Osteocyte (in vitro differentiated cells): ENCODE measurements around the gene SH3RF3. TPM values are rescaled to one million over a fixed set of nuclear protein-coding genes. Genes with fewer than 3 reads are reported as not detected.

Experiments used
- DNase-seq: peaks from one replicate; pipeline ENCODE4 v3.0.0; 2021; ENCODE audit warnings: mixed read lengths; ENCODE audit not compliant: unreplicated experiment; ENCODE audit errors: extremely low spot score
- H3K27ac Mint-ChIP-seq: one replicate; pipeline ENCODE4 v1.8.0; 2021; ENCODE audit warnings: mild to moderate bottlenecking, mixed read lengths; ENCODE audit not compliant: unreplicated experiment
- H3K27me3 Mint-ChIP-seq: one replicate; pipeline ENCODE4 v1.8.0; 2021; ENCODE audit warnings: mixed read lengths; ENCODE audit not compliant: unreplicated experiment
- H3K36me3 Mint-ChIP-seq: one replicate; pipeline ENCODE4 v1.8.0; 2021; ENCODE audit warnings: mixed read lengths; ENCODE audit not compliant: unreplicated experiment
- H3K4me1 Mint-ChIP-seq: one replicate; pipeline ENCODE4 v1.8.0; 2021; ENCODE audit warnings: mixed read lengths; ENCODE audit not compliant: unreplicated experiment
- H3K4me3 Mint-ChIP-seq: one replicate; pipeline ENCODE4 v1.8.0; 2021; ENCODE audit warnings: mild to moderate bottlenecking, moderate library complexity, mixed read lengths; ENCODE audit not compliant: unreplicated experiment
- H3K9me3 Mint-ChIP-seq: one replicate; pipeline ENCODE4 v1.8.0; 2021; ENCODE audit warnings: mixed read lengths; ENCODE audit not compliant: unreplicated experiment
- total RNA-seq: library from RNA; stranded (reverse); gene quantifications from 2 replicates; pipeline ENCODE4 v1.2.1, GENCODE V29; 2021
- TF ChIP-seq, protein P1 (sequence below): fragments of 200-600 bp; sonication (generic); IDR thresholded peaks from 2 replicates; pipeline ENCODE4 v1.5.0; 2021; ENCODE audit warnings: antibody characterized with exemption, mild to moderate bottlenecking, moderate library complexity

The SH3RF3 gene
- total RNA-seq, 1 donor from 2014 or later: 79.4 TPM

DNA sequence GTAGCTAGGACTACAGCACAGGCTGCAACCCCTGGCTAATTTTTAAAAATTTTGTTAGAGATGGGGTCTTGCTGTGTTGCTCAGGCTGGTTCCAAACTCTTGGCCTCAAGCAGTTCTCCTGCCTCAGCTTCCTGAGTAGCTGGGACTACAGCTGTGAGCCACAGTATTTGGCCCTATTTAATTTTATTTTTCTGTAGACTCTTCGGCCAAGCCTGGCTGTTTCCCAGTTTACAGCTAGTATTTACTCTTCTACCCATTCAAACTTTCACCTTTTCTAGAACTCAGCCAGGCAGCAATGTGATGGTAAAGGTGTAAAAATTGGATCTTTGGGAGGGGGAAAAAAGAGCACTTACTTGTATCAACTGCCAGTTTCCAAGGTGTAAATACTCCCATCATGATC lies 35.3 kb downstream of the SH3RF3 start:
- TF ChIP-seq, protein P1, sequence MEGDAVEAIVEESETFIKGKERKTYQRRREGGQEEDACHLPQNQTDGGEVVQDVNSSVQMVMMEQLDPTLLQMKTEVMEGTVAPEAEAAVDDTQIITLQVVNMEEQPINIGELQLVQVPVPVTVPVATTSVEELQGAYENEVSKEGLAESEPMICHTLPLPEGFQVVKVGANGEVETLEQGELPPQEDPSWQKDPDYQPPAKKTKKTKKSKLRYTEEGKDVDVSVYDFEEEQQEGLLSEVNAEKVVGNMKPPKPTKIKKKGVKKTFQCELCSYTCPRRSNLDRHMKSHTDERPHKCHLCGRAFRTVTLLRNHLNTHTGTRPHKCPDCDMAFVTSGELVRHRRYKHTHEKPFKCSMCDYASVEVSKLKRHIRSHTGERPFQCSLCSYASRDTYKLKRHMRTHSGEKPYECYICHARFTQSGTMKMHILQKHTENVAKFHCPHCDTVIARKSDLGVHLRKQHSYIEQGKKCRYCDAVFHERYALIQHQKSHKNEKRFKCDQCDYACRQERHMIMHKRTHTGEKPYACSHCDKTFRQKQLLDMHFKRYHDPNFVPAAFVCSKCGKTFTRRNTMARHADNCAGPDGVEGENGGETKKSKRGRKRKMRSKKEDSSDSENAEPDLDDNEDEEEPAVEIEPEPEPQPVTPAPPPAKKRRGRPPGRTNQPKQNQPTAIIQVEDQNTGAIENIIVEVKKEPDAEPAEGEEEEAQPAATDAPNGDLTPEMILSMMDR: no peak
- H3K4me3 Mint-ChIP-seq: peak overlapping the region; percentile 33
- peaks cover 21% of the 10 kb centered on the region for H3K36me3 Mint-ChIP-seq
- H3K27me3 Mint-ChIP-seq: no peaks in the 10 kb centered on the region
- peak overlapping the region; percentile 89 for H3K27ac Mint-ChIP-seq
- no peaks in the 10 kb centered on the region for H3K9me3 Mint-ChIP-seq
- peaks cover 91% of the 10 kb centered on the region for H3K4me1 Mint-ChIP-seq
- DNase-seq: no peak

DNA sequence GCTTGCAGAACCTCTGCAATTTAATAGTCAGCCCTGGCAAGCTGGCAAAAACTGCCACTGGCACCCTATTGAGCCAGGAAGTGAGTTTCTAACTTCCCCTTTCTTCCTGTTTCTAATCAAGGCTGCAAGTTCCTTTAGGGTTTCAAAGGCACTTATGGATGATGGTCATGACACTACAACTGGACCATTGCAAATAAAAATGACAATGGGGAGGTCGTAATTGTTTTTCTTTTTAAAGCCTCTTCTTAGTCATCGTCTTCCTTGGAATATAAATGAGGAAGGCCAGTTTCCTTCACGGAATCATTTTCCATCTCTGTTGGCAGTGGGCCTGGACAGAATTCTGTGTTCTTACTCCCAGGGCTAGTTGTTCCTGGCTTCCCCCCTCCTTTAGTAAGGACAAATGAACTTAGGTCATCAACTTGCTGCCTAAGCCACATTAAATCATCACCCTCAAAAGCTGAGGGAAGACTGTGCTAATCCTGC lies 35.8 kb downstream of the SH3RF3 start:
- no peak for DNase-seq
- Mint-ChIP-seq H3K4me1 (peaks cover 90% of the 10 kb centered on the region), H3K27me3 (no peaks in the 10 kb centered on the region), H3K4me3 (peak overlapping the region; percentile 44), H3K36me3 (peaks cover 21% of the 10 kb centered on the region), H3K9me3 (no peaks in the 10 kb centered on the region), H3K27ac (peak overlapping the region; percentile 89)
- TF ChIP-seq, protein P1: no peak

DNA sequence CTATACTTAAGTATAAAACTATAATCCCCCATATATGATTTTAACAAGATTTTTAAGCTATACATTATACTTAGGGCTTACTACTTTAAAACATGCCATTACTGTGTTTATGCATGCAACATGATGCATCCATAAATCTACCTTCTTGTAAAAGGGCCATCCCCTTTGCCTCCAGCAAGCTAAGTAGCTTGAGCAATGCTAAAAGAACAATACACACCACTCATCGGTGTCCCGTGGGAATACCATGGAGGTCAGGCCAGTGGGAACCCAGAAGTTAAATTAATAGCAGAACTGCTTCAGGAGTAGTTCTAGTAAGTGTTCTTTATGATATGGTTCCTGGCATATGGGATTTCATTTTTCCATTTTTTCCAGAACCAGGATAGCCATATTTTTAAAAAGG lies 37.8 kb downstream of the SH3RF3 start:
- TF ChIP-seq, protein P1: no peak
- H3K9me3 Mint-ChIP-seq: no peaks in the 10 kb centered on the region
- no peaks in the 10 kb centered on the region for H3K27me3 Mint-ChIP-seq
- peak overlapping the region; percentile 89 for H3K27ac Mint-ChIP-seq
- peaks cover 90% of the 10 kb centered on the region for H3K4me1 Mint-ChIP-seq
- no peak for DNase-seq
- H3K36me3 Mint-ChIP-seq: peaks cover 10% of the 10 kb centered on the region
- peak overlapping the region; percentile 39 for H3K4me3 Mint-ChIP-seq

DNA sequence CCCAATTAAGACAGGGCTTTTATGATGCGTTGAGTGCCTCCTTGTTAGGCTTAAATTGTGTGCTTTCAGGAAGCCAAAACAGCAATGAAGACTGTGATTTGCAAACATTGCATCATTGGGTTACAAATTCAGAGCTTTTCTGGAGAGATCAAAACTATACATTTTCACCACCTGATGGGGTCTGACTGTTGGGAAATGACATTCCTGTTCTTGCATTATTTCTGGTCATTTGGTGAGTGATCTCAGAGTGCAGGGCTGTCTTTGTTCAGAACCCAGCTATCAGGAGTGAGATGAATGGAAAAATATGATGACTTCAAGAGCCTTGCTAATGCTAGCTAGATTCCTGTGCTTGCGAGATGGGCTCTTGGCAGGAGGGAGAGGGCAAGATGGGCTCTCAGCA lies 39.1 kb downstream of the SH3RF3 start:
- H3K36me3 Mint-ChIP-seq: peaks cover 10% of the 10 kb centered on the region
- no peak for DNase-seq
- H3K27me3 Mint-ChIP-seq: no peaks in the 10 kb centered on the region
- H3K27ac Mint-ChIP-seq: peak overlapping the region; percentile 78
- peaks cover 95% of the 10 kb centered on the region for H3K4me1 Mint-ChIP-seq
- no peak overlapping the region for H3K4me3 Mint-ChIP-seq
- no peaks in the 10 kb centered on the region for H3K9me3 Mint-ChIP-seq
- TF ChIP-seq, protein P1: no peak

DNA sequence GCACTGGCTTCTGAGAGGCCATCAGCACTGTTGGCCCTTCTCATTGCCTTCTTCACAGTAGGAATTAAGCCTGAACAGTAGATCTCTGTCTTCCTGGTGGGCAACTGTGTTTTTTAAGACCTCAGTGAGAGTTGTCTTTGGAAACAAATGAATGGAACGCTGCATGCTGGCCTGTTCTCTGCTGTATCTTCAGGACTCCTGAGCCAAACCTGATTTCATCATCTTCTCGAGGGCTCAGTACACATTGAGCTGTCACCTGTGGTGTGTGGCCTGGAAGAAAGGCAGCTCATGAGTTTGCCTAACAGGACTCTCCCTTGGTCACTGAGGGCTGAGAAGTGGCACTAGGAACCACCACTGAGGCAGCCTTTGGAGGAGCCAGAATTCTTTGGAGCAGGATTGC lies 39.7 kb downstream of the SH3RF3 start:
- Mint-ChIP-seq H3K27me3 (no peaks in the 10 kb centered on the region), H3K9me3 (no peaks in the 10 kb centered on the region), H3K4me1 (peaks cover 97% of the 10 kb centered on the region), H3K36me3 (peaks cover 10% of the 10 kb centered on the region), H3K4me3 (no peak overlapping the region), H3K27ac (peak overlapping the region; percentile 78)
- TF ChIP-seq, protein P1: no peak
- DNase-seq: no peak
